A673 (cell line): ENCODE data around the gene ATP8A2. TPM values are rescaled to one million over a fixed set of nuclear protein-coding genes. Genes with fewer than 3 reads are reported as not detected.

ENCODE experiments used
- BruUV-seq: library from RNA; stranded (reverse); fragments of 400-500 nt; replicated peaks from 2 replicates; lab custom pipeline; 2021; lab: Mats Ljungman, UMichigan
- CTCF ChIA-PET: fragments of 300-600 bp; sonication (Branson Sonifier 250); formaldehyde crosslinking; loops from one replicate; lab custom pipeline; 2022; ENCODE audit warnings: antibody characterized with exemption; lab: Charles Lee
- POLR2A ChIA-PET: fragments of 300-600 bp; sonication (Branson Sonifier 250); formaldehyde crosslinking; loops from one replicate; lab custom pipeline; 2022; ENCODE audit warnings: antibody characterized with exemption; ENCODE audit not compliant: low non-redundant PET; lab: Charles Lee
- DNase-seq: peaks from one replicate; pipeline ENCODE4 v3.0.0-alpha.2; 2015; ENCODE audit warnings: low spot score
- H3K27ac ChIP-seq: fragments of 200-600 bp; sonication (generic); 2 replicates; pipeline ENCODE4 v1.5.1; 2016; ENCODE audit warnings: mixed run types, low read depth, mild to moderate bottlenecking, mixed read lengths, antibody characterized with exemption, low read length; ENCODE audit not compliant: poor library complexity, severe bottlenecking
- H3K27me3 ChIP-seq: fragments of 200-600 bp; sonication (generic); replicated peaks from 2 replicates; pipeline ENCODE4 v1.6.1; 2017; ENCODE audit warnings: mixed run types, low read depth, mild to moderate bottlenecking, mixed read lengths, antibody characterized with exemption, low read length; ENCODE audit not compliant: insufficient read depth, poor library complexity
- H3K36me3 ChIP-seq: fragments of 200-600 bp; sonication (generic); 2 replicates; pipeline ENCODE4 v1.6.1; 2016; ENCODE audit warnings: mixed run types, mild to moderate bottlenecking, mixed read lengths, antibody characterized with exemption, low read length; ENCODE audit not compliant: insufficient read depth, poor library complexity, severe bottlenecking
- H3K4me1 ChIP-seq: fragments of 200-600 bp; sonication (generic); 2 replicates; pipeline ENCODE4 v1.6.1; 2017; ENCODE audit warnings: mixed run types, mild to moderate bottlenecking, mixed read lengths, antibody characterized with exemption, low read length; ENCODE audit not compliant: insufficient read depth, poor library complexity, severe bottlenecking
- H3K4me3 ChIP-seq: fragments of 200-600 bp; sonication (generic); 2 replicates; pipeline ENCODE4 v1.5.1; 2016; ENCODE audit warnings: low read depth, mixed run types, mild to moderate bottlenecking, mixed read lengths, low read length; ENCODE audit not compliant: poor library complexity, severe bottlenecking
- H3K9me3 ChIP-seq: fragments of 200-600 bp; sonication (generic); 2 replicates; pipeline ENCODE4 v1.6.1; 2016; ENCODE audit warnings: mixed run types, low read depth, mild to moderate bottlenecking, mixed read lengths, antibody characterized with exemption, low read length; ENCODE audit not compliant: poor library complexity, severe bottlenecking
- CTCF ChIP-seq: fragments of 300-800, 200-600 bp; sonication (generic); conservative IDR thresholded peaks from 2 replicates; pipeline ENCODE4 v1.5.1; 2017; ENCODE audit warnings: low read depth, mild to moderate bottlenecking, antibody characterized with exemption, low read length, moderate library complexity, mixed read lengths
- EZH2 ChIP-seq: fragments of 200-600 bp; sonication (generic); IDR thresholded peaks from 2 replicates; pipeline ENCODE4 v1.6.1; 2017; ENCODE audit warnings: borderline replicate concordance, low read depth, mild to moderate bottlenecking, mixed read lengths, antibody characterized with exemption, low read length; ENCODE audit not compliant: poor library complexity, severe bottlenecking
- intact Hi-C: fragments of 100-400 bp; cut with micrococcal nuclease; formaldehyde crosslinking; loops from one replicate; pipeline ENCODE4 v1.10.0; 2022; ENCODE audit not compliant: unreplicated experiment
- total RNA-seq: library from RNA; stranded (reverse); gene quantifications from 2 replicates; pipeline ENCODE4 v1.2.3, GENCODE V29; 2021

ATP8A2 gene
- total RNA-seq, 1 experiment from 2014 or later = 0.92 TPM

GRCh38 chr13:25688536-25688935 is 316.8 kb downstream of the ATP8A2 start:
- H3K36me3 ChIP-seq = no peaks in the 10 kb centered on the region
- no peak overlapping the region for H3K4me3 ChIP-seq
- POLR2A ChIA-PET = no interaction called here
- DNase-seq = no peak
- H3K4me1 ChIP-seq = no peaks in the 10 kb centered on the region
- no TSS peak for BruUV-seq
- H3K27ac ChIP-seq = no peak overlapping the region
- no peaks in the 10 kb centered on the region for H3K27me3 ChIP-seq
- CTCF ChIA-PET = no interaction called here
- TF ChIP-seq CTCF (no peak), EZH2 (no peak)
- intact Hi-C loops = no loop called here
- no peaks in the 10 kb centered on the region for H3K9me3 ChIP-seq

- POLR2A ChIA-PET = no interaction called here
- no peak overlapping the region for H3K27ac ChIP-seq
- H3K36me3 ChIP-seq = no peaks in the 10 kb centered on the region
- H3K4me3 ChIP-seq = no peak overlapping the region
- H3K9me3 ChIP-seq = no peaks in the 10 kb centered on the region
- H3K4me1 ChIP-seq = no peaks in the 10 kb centered on the region
- CTCF ChIA-PET = no interaction called here
- BruUV-seq = no TSS peak
- no peaks in the 10 kb centered on the region for H3K27me3 ChIP-seq
- no peak for DNase-seq
- no peak for TF ChIP-seq EZH2
- TF ChIP-seq CTCF = no peak
- intact Hi-C loops = no loop called here
Observed at GRCh38 chr13:25689539-25689938, 317.8 kb downstream of the ATP8A2 start.

GRCh38 chr13:25690582-25690981 is 318.8 kb downstream of the ATP8A2 start:
- no peak overlapping the region for H3K4me3 ChIP-seq
- BruUV-seq = no TSS peak
- no peaks in the 10 kb centered on the region for H3K4me1 ChIP-seq
- H3K27ac ChIP-seq = no peak overlapping the region
- TF ChIP-seq CTCF (no peak), EZH2 (no peak)
- no peaks in the 10 kb centered on the region for H3K36me3 ChIP-seq
- H3K9me3 ChIP-seq = no peaks in the 10 kb centered on the region
- POLR2A ChIA-PET = no interaction called here
- H3K27me3 ChIP-seq = no peaks in the 10 kb centered on the region
- DNase-seq = no peak
- intact Hi-C loops = no loop called here
- CTCF ChIA-PET = no interaction called here
